SJSA1 (cell line): ENCODE results near the gene INPP4A. TPM values are rescaled to one million over a fixed set of nuclear protein-coding genes. Genes with fewer than 3 reads are reported as not detected.

ENCODE experiments used
- DNase-seq, 2 experiments: peaks; one replicate each; pipeline ENCODE4 v3.0.0-alpha.2; 2015 to 2020; ENCODE audit warnings: low spot score in 2 of 2, low read depth in 1 of 2
- H3K27ac ChIP-seq: fragments of 250-450 bp; sonication (Bioruptor Pico); 2 replicates; pipeline ENCODE4 v1.5.1; 2020; ENCODE audit warnings: mild to moderate bottlenecking, moderate library complexity
- H3K27me3 ChIP-seq: fragments of 250-450 bp; sonication (Bioruptor Pico); replicated peaks from 2 replicates; pipeline ENCODE4 v1.5.1; 2020; ENCODE audit warnings: mild to moderate bottlenecking, moderate library complexity
- H3K36me3 ChIP-seq: fragments of 250-450 bp; sonication (Bioruptor Pico); 2 replicates; pipeline ENCODE4 v1.5.1; 2020; ENCODE audit warnings: mild to moderate bottlenecking
- H3K4me1 ChIP-seq: fragments of 250-450 bp; sonication (Bioruptor Pico); replicated peaks from 2 replicates; pipeline ENCODE4 v1.6.1; 2021; ENCODE audit warnings: mild to moderate bottlenecking
- H3K4me3 ChIP-seq: fragments of 250-450 bp; sonication (Bioruptor Pico); 2 replicates; pipeline ENCODE4 v1.5.1; 2020; ENCODE audit warnings: mild to moderate bottlenecking
- H3K9me3 ChIP-seq: fragments of 250-450 bp; sonication (Bioruptor Pico); replicated peaks from 2 replicates; pipeline ENCODE4 v1.5.1; 2020; ENCODE audit warnings: mild to moderate bottlenecking
- total RNA-seq: library from RNA; depleted of rRNA; stranded (reverse); fragments of >200 nt; shearing (Covaris generic); gene quantifications from 2 replicates; pipeline ENCODE4 v1.2.3, GENCODE V29; 2014; rRNA removed

Gene INPP4A
- total RNA-seq, 1 experiment from 2014 or later = 16.9 TPM

DNA sequence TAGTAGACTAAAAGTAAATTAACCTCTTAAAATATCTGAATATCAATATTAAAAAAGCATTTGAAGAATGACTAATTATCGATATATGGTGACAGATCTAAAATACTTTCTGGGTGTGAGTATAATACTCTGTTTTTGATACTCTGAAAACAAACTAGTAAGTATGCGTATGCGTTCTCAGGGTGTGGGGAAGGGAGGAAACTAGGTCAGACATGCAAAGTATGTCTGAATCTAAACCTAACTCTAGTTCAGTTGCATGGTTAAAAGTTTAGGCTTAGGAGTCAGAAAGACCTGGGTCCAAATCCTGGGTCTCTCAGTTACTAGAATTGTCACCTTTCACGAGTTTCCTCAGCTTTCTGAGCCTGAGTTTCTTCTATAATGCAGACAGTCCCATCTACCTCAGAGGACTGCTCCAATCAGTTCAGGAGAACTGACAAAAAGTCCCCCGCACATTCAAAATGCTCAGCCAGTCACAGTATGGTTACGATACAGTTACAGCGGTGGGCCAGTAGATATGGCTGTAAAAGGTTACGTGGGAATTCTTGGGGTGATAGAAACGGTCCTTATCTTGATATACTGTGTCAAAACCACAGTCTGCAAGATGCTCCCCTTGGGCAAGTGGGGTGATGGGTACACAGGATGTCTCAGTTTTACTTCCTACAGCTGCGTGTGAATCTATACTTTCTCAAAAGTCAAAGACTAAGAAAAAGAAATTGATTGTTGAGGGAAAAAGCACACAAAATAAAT is 192.9 kb downstream of the INPP4A start:
- Histone ChIP-seq H3K36me3 (no peaks in the 10 kb centered on the region), H3K4me1 (no peaks in the 10 kb centered on the region), H3K9me3 (no peaks in the 10 kb centered on the region), H3K4me3 (no peak overlapping the region), H3K27ac (no peak overlapping the region), H3K27me3 (peaks cover 8% of the 10 kb centered on the region; the same call in 1 of the 2 replicates)
- DNase-seq = no peak

DNA sequence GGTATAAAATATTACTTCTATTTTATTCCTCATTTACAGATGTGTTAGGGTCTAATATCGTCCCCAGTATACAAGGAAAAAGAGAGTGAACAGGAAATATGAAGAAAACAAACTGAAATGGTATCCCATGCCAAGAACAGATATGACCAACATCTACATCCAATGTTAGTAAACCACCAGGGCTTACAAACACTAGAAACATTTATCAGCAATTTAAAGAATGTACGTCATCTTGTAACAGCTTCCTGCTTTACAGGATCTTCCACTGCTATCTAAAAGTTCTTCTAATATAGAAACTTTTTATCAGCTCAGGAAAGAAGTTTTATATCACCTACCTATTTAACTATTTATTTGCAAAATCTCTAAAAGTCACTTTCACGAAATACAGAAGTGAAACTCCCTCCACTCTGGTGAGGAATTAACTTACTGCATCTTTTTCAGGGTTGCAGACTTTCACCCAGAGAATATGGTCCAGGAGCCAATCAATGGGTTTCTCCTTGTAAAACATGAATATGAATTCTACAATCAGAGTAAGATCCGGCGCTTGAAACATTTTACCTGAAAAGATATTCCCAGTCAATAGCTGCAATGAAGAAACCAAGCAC is 198.9 kb downstream of the INPP4A start:
- no peak overlapping the region for H3K27ac ChIP-seq
- no peaks in the 10 kb centered on the region for H3K9me3 ChIP-seq
- no peaks in the 10 kb centered on the region for H3K36me3 ChIP-seq
- peaks cover 4% of the 10 kb centered on the region; the same call in 1 of the 2 replicates for H3K27me3 ChIP-seq
- H3K4me1 ChIP-seq = no peaks in the 10 kb centered on the region
- no peak for DNase-seq
- H3K4me3 ChIP-seq = no peak overlapping the region

Other genes starting within 250 kb of the INPP4A start
- not detected in 2 replicates for gene CNGA3, start 98.4 kb upstream of the INPP4A start, total RNA-seq
- 21.7 and 36.4 TPM in 2 replicates for gene COA5, start 163.7 kb downstream of the INPP4A start, total RNA-seq
- 54.8 and 56.0 TPM in 2 replicates for gene UNC50, start 163.7 kb downstream of the INPP4A start, total RNA-seq